Activated CD4-positive, alpha-beta T cell treated with anti-CD3 and anti-CD28 coated beads, Interleukin-10, Interleukin-2, amounts not matched to agents 100 ng/mL and 50 ng/mL, durations not matched to agents 16 hours and 8 hours (primary cell): ENCODE measurements around the gene USP30.
"Not testable (repeated sequence)": the region's sequence is repeated elsewhere in the genome, so short reads cannot be mapped to it uniquely, and the experiment has no call there.

Source experiments
- DNase-seq: peaks from one replicate; pipeline ENCODE4 v3.0.0-alpha.2; 2020

Gene USP30

DNA sequence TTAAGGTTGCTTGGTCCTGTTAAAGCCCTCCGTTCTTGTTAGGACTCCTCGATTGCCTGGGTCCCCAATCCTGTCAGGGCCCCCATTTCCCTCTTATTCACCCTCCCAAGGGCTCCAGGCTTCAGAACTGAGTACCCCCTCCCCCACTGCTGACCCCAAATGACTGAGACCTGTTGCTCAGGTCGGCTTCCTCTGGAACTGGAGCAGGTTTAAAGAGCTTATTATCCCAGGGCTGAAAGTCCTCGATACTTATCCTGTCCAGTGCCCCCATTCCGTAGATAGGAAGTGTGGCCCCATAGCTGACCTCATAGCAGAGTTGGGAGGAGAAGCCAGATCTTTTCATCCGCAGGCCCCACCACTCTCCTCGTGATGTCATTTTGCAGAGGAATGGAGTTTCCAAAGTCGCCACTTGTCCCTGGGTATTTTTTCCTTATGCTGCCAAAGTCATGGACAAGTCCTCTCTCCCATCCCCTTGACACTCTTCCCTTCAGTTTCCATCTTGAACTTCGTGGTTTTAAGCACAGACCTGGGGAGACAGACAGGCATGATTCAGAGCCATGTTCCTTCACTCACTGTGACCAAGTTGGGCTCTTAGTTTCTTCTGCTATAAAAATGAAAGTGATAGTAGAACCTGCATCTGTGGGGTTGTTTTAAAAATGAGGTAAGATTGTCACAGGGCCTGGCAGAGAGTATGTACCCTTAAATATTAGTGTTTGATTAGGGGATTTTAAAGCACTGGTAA lies 1.2 kb downstream of the USP30 start:
- peak; percentile 69 for DNase-seq

DNA sequence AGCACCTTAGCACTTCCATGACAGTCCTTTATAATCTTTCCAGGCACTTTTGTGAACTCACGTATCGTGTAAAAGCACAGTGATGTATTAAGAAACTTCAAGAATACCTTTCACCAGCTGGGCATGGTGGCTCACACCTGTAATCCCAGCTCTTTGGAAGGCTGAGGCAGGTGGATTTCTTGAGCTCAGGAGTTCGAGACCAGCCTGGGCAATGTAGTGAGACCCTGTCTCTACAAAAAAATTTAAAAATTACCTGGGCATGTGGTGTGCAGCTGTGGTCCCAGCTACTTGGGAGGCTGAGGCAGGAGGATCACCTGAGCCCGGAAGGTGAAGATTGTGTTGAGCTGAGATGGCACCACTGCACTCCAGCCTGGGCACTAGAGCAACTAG lies 1.7 kb downstream of the USP30 start:
- DNase-seq, result not testable (repeated sequence)

DNA sequence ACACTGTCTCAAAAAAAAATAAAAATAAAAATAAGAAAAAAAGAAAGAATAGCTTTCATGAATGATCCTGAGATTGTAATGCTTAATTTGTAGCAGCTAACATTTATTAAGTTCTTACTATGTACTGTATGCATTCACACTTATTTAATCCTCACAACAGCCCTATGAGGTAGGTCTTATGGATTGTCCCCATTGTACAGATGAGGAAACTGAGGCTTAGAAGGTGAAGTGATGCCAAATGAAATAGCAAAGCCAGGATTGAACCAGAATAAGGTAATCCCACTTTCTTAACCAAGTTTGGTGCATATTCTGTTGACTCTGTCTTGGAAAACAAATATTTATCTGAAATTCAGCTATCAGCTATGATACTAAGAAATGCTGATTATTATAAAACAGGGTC lies 2.1 kb downstream of the USP30 start:
- DNase-seq, result no peak

DNA sequence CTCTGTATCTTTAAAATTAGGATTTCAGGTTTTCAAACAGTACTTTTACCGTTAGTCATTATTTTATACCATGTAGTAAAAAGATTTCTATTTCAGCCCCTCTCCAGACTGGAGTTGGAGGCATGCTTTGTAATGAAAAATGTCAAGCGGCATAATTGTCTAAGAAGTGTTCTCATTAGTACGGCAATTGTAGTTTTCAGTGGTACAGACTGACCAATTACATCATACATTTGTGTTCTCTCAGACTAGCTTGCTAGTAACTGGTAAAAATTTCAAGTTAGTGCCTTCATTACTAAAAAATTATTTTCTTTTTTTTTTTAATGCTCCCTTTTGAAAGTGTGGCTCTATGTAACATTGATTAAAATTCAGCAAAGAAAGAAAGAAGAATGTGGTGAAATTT lies 4.5 kb downstream of the USP30 start:
- DNase-seq, result no peak

DNA sequence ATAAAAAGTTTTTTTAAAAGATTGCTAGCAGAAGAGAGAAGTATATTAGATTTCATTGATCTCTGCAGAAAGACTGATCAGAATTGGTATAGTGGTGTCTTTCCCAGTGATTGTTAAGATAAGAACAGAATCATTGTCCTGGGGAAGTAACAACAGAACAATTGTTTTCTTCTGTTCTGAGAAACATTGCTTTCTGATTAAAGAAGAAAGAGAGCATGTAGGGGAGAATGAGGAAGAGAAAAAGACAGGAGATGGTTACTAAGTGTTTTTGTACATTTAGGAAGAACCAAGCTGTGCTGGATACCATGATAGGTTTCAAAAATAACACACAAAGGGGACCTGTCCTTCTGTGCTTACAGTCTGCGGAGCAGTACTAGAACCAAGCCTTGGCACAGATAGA lies 5.0 kb downstream of the USP30 start:
- DNase-seq, result no peak

DNA sequence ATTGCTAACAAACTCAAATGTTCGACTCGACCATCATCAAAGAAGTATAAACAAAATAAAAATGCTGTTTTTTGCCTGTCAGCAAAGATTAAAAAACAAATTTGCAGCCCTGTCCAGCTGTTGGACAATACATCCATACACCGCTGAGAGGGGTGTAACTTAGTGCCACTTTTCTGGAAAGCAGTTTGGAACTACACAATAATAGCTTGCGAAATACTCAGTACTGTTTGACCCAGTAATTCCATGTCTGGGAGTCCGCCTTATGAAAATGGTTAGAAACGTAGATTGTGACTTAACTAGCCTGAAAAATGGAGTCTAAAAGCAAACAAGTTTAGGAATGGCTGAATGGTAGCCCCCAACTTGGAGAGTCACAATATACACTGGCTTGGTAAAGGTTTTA lies 6.4 kb downstream of the USP30 start:
- no peak for DNase-seq

DNA sequence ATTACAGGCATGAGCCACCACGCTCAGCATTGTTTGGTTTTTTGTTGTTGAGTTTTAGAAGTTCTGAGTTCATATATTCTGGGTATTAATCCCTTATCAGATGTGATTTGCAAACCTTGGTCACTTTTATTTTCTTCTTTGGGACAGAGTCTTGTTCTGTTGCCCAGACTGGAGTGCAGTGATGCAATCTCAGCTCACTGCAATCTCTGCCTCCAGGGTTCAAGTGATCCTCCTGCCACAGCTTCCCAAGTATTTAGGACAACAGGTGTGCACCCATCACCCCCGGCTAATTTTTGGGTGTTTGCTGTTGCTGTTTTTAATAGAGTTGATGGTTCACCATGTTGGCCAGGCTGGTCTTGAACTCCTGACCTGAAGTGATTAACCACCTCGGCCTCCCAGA lies 11.8 kb downstream of the USP30 start:
- DNase-seq, result no peak

DNA sequence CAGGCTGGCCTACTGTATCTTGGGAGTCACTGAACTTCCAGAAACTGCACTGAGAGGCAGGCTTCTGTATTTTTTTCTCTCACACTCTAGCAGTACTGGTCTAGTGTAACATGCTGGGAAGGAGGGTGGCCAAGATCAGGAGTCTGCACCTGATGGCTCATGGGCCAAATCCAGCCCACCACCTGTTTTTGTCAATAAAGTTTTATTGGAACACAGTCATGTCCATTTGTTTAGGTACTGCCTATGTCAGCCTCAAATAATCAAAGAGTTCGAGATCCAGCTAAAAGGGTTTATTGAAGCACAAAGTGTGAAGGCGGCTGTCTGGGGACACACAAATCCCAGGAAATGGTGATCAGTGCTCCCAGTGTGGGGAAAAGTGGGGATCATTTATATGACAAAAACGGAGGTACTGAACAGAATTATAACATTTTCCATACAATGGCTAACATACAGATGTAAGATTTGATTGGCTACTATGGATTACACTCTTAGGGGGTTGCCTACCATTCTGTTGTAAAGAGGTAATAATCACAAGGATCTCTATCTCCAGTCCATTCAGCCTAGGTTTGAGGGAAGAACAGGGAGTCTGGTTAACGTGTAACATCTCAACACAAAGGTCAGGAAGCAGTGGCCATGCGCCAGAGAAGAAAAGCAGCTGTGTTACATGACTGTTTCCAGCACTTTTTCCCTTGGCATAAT lies 12.9 kb downstream of the USP30 start:
- DNase-seq, result no peak

DNA sequence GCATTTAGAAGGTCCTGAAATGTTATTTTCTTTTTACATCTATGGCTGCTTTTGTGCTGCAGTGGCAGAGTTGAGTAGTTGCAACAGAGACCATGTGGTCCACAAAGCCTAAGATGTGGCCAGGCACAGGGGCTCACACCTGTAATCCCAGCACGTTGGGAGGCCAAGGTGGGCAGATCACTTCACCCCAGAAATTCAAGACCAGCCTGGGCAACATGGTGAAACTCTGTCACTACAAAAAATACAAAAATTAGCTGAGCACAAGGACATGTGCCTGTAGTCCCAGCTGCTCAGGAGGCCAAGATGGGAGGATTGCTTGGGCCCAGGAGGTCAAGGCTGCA lies 13.4 kb downstream of the USP30 start:
- DNase-seq, result no peak

DNA sequence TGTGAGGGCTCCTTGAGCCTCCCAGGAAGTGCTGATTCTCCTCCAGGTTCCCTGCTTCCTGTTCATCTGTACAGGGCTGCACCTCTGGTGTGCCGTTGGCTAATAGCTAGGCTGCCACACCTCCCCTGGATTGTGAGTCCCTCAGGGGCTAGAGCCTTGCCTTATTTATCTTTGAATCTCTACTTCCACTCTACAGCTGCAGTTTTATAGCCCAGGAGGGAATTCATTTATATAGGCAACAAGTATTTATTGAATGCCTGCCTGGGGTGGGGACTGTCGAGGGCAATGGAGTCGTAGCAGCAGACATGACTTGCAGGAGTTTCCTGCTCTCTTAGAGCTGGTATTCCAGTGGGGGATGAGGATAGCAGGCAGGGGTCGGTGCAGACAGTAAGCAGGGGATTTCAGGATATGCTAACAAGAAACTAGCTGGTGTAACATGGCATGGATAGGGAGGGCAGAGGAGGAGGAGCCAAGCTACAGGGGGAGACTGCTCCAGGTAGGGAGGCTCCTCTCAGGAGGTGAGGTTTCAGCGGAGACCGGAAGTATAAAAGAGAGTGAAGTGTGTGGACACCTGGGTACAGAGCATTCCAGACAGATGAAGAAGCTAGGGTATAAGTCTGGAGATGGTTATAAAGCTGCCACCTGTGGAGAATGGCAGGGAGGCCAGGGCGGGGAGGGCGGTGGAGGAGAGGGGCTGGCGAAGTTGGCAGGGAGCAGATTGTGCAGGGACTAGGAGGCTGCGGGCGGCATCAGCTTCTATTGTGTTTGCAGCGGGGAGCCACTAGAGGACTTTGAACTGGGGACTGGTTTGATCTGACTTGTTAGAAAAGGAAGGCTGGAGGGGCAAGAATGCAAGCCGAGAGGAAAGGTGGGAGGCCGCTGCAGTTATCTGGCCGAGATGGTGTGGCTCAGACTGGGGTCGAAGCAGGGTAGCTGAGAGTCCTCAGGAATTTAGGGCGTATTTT lies 17.2 kb downstream of the USP30 start:
- DNase-seq, result no peak

DNA sequence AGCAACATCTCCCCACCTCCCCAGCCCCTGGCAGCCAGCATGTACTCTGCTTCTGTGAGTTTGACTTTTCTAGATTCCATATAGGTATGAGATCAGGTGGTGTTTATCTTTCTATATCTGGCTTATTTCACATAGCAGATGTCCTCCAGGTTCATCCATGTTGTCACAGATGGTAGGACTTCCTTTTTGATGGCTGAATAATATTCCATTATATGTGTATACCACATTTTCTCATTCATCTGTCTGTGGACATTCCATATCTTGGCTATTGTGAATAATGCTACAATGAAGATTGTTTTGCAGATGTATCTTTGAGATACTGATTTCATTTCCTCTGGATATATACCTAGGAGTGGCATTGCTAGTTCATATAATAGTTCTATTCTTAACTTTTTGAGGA lies 22.5 kb downstream of the USP30 start:
- DNase-seq, result no peak

DNA sequence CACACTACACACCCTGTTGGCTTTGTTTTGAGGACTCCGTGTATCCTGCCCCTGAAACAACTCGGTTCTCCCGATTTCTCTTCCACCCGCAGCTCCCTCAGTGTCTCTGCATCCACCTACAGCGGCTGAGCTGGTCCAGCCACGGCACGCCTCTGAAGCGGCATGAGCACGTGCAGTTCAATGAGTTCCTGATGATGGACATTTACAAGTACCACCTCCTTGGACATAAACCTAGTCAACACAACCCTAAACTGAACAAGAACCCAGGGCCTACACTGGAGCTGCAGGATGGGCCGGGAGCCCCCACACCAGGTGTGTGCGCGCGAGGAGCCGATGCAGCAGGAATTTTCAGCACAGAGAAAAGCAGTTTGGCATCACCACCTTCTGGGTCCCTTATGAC lies 30.4 kb downstream of the USP30 start:
- DNase-seq, result no peak

DNA sequence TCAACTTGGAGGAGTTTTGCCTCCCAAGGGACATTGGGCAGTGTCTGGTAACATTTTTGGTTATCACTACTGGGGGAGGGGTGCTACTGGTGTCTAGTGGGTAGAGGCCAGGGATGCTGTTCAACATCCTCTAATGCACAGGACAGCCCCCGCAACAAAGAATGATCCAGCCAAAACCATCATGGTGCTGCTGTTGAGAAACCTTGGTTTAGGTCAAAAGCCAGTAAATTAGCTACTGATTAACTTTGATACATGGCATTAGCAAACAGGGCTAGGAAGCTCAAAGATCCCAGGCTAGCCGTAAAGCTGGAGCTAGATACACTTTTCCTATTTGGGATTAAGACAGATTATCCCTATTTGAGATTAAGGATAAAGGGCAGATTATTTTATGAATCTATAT lies 32.0 kb downstream of the USP30 start:
- DNase-seq, result no peak

DNA sequence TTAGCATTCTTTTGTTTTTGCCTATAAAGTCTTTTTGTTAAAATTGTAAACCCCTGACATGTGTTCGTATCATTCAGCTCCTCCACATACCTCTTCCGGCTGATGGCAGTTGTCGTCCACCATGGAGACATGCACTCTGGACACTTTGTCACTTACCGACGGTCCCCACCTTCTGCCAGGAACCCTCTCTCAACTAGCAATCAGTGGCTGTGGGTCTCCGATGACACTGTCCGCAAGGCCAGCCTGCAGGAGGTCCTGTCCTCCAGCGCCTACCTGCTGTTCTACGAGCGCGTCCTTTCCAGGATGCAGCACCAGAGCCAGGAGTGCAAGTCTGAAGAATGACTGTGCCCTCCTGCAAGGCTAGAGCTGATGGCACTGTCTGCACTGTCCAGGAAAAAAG lies 33.2 kb downstream of the USP30 start:
- no peak for DNase-seq

DNA sequence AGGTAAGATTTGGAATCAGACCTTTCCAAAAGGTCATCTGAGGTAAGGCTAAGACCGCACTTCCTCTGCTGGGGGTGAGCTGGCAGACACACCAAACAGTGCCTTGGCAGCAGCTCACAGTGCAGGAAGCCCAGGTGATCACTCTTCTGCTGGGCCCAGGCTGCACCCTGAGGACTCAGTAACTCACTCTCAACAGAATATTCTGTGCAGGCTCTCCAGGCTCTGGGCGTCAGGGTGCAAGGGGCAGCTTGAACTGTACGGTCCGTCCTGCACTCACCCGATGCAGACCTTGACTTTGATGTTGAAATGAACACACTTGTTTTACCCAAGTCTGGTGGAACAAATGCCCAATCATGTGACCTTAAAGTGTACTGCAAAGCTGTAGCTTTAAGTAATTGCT lies 34.9 kb downstream of the USP30 start:
- DNase-seq, result no peak

DNA sequence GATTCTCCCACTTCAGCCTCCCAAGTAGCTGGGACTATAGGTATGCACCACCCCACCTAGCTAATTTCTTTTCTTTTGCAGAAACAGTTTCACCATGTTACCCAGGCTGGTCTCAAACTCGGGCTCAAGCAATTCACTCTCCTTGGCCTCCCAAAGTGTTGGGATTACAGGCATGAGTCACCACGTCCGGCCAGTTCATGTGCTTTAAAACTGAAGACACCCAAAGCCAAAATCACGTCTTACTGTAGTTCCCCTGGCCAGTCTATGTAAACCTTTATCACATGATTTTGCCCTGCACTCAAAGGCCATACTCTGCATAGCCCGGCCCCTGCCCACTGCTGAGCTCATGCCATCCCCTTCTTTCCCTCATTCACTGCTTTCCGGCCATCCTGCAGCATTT lies 36.4 kb downstream of the USP30 start:
- DNase-seq, result no peak

DNA sequence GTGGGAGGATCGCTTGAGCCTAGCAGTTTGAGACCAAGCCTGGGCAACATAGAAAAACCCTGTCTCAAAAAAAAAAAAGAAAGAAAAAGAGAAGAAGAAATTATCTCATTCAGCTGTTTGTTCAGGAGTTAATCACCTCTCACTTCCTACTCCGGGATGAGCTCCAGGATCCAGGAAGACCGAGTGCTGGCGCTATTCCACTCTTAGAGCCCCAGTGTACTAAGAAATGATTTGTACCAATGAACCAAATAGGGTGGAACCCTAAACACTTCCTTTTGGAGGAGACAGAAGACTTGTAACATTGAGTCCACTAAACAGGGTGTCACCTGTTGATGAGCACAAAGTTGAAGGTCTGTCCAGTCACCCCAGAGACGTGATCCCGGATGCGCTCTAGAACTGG lies 37.3 kb downstream of the USP30 start:
- no peak for DNase-seq

DNA sequence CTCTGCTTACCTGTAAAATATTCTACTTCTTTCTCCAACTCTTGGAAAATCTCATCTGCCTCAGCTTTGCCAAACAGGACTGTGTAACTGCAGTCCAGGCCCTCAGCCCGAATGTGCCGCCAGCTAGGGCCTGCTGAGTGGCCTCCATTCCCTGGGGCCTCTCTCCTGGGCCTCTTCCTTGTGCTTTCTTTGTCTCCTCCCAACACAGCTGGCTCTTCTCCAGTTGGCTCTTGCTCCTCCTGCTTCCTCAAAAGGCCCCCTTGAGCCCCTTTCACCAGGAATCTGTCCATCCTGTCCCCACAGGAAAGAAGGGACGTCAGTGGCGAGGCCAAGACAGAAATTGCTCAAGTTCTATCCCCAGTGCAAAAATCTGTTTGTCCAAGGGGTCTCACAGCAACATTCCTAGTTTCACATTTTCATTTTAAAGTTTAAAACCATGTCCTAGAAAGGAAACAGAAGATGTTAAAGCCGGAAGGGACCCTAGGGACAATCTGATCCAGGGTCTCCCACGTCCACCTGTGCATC lies 40.2 kb downstream of the USP30 start:
- no peak for DNase-seq

DNA sequence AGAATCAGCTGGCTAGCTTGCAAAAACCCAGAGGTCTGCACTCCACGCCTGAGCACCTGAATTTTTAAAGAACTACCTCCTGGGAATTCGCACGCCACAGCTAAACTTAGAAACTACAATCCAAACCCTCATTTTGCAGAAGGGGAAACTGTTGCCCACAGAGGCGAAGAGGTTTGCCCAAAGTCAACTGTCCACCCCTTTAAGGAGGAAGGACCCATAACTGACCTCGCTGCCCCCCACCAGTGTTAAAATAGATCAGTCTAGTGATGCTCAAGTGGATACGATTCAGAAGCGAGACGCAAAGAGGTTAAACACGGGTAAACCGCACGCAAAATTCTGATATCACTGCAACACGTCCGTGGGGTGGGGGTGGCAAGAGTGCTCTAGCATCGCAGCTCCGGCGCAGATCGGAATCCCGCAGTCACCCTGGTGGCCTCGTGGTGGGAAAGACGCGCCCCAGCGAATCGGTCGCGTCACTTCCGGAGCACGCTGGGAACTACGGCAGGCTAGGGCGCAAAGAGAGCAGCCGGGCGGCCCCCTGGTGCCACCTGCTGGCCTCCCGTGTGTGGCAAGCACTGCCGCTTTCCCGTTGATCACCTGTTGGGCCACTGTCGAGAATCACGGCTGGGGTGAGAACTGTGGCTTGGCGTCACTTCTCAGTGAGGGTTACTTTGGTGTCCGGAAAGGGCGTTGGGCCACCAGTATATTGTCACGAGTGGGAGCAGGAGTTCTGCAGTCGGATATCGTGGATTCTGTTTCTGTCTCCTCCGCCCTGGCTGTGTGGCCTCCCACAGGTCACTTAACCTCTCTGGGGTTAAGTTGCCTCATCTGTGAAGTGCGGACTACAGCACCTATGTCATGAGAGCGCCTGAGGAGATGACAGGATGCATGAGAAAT lies 40.9 kb downstream of the USP30 start, which contains the start of gene ALKBH2:
Gene ALKBH2, minus strand, starts transcription at position 451 of the 897 bp plus-strand sequence. CDS start 686 bp downstream, outside the sequence.
- DNase-seq, result peak; percentile 96

DNA sequence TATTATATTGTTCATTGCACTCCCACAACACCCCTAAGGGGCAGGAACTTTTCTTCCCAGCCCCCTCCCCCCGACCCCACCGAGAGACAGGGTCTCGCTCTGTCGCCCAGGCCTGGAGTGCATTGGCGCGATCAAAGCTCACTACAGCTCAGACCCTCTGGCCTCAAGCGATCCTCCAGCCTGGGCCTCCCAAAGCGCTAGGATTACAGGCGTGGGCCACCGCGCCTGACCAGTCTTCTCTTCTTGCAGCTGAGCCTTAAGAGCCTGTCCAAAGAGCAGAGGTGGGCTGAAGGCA lies 44.7 kb downstream of the USP30 start:
- no peak for DNase-seq

DNA sequence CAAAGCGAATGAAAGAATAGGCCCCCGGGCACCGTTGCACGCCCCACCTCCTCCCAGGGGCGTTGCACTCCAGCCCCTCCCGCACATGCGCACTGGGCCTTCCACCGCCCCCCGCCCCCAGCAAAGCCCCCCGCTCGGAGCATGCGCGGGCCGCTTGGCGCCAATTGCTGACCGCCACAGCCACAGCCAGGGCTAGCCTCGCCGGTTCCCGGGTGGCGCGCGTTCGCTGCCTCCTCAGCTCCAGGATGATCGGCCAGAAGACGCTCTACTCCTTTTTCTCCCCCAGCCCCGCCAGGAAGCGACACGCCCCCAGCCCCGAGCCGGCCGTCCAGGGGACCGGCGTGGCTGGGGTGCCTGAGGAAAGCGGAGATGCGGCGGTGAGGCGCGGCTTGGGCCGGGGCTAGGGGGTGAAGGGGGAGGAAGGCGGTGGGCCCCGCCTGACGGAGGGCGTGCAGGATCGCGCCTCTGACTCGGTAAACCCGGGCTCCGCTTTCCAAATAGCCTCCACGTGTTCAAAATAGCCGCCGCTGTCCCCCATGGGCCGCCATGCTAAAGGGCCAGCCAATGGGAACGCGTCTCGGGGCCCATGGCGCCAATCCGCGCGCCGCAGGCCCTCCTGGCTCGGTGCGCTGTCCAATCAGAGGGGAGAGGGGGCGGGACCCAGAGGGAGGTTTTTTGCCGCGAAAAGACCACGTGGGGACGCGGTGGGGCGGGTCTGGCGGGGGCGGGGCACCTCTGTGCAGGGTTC lies 45.2 kb downstream of the USP30 start, which contains the start of gene UNG:
Gene UNG, plus strand, starts transcription at position 163 of the 748 bp plus-strand sequence. Its CDS starts 83 bp downstream, at position 246.
- peak; percentile 98 for DNase-seq

DNA sequence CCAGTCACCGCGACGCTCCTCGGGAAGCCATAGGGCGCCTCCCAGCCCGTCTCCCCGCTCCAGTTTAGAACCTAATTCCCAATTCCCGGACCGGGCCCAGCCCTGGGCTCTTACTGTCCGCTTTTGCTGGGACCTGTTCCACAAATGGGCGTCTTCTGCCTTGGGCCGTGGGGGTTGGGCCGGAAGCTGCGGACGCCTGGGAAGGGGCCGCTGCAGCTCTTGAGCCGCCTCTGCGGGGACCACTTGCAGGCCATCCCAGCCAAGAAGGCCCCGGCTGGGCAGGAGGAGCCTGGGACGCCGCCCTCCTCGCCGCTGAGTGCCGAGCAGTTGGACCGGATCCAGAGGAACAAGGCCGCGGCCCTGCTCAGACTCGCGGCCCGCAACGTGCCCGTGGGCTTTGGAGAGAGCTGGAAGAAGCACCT lies 45.8 kb downstream of the USP30 start:
- no peak for DNase-seq
